Ovary (tissue), 3 donors: ENCODE data around the gene PKD1L1.

Source experiments
- EP300 ChIP-seq: sonication (generic); formaldehyde crosslinking; IDR thresholded peaks from one replicate; pipeline ENCODE4 v1.6.1; 2017; ENCODE audit warnings: antibody characterized with exemption
- TF ChIP-seq, protein P1 (sequence below), 3 donors: fragments of 450-650 bp in 2 of 3; fragments of 200-600 bp in 1 of 3; IDR thresholded peaks; one replicate each; pipeline versions ENCODE4 v1.5.1 to v1.8.0; 2016 to 2022; ENCODE audit warnings: antibody characterized with exemption in 3 of 3, mild to moderate bottlenecking in 1 of 3
- donor health status: DM: no; HTN: no; CAD: no.

DNA sequence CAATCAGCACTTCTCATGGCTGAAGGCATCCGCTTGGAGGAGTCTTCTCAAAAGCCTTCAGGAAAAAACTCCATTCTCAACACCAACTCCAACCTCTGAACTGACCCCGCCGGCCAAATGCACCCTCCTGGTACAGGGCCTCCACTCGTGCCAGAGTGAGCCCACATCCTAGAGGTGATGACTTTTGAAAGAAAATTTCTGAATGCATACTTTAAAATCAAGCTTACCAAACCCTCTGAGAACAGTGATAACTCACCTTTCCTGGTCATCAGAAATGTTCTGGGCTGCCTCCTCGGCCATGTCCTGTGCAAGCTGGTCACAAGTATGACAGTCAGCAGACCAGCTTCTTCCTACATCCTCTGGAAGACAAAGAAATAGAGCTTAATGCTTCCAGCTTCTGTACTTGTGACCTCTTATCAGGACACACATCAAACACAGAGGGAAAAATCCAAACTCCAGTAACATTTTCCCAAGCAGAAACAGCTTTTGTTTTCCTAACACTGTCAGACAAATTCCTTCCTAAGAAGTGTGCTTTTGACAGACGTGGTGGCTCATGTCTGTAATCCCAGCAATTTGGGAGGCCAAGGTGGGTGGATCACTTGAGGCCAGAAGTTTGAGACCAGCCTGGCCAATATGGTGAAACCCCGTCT lies at the start of gene PKD1L1:
- TF ChIP-seq, protein P1, sequence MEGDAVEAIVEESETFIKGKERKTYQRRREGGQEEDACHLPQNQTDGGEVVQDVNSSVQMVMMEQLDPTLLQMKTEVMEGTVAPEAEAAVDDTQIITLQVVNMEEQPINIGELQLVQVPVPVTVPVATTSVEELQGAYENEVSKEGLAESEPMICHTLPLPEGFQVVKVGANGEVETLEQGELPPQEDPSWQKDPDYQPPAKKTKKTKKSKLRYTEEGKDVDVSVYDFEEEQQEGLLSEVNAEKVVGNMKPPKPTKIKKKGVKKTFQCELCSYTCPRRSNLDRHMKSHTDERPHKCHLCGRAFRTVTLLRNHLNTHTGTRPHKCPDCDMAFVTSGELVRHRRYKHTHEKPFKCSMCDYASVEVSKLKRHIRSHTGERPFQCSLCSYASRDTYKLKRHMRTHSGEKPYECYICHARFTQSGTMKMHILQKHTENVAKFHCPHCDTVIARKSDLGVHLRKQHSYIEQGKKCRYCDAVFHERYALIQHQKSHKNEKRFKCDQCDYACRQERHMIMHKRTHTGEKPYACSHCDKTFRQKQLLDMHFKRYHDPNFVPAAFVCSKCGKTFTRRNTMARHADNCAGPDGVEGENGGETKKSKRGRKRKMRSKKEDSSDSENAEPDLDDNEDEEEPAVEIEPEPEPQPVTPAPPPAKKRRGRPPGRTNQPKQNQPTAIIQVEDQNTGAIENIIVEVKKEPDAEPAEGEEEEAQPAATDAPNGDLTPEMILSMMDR (IDR thresholded peaks at IDR 0.05) = no peak
- no peak for TF ChIP-seq EP300
